GM21717 (cell line): Measurements from ENCODE around the gene DIPK1A.

Experiments used
- ATAC-seq: cut with Tn5 transposase; IDR thresholded peaks from one replicate; pipeline ENCODE4 v1.9.1; 2021; ENCODE audit warnings: mild to moderate bottlenecking, moderate library complexity; ENCODE audit not compliant: unreplicated experiment

The DIPK1A gene

GRCh38 chr1:92953491-92953890 lies 7.8 kb downstream of the DIPK1A start:
- peak; percentile 67 for ATAC-seq

DNA sequence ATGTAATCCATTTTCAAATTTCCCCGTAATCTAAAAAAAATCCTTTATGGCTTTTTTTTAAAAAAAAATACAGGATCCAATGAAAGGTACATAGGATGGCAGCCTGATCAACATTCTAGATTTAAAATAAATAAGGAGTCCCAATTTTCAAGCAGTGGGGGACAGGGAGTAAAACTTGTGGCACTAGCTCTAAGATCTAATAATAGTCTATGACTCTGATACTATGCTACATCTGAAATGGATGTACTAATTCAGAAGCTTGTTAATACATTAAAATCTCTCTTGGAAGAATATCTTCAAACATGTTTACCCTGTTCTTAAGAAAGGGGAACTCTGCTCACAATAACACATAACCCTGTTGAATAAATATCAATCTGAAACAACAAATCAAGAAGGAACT lies 8.5 kb downstream of the DIPK1A start:
- no peak for ATAC-seq

- peak; percentile 56 for ATAC-seq
Observed at GRCh38 chr1:92951141-92951582, 10.1 kb downstream of the DIPK1A start.

- peak; percentile 32 for ATAC-seq
Observed at GRCh38 chr1:92949937-92950817, 11.1 kb downstream of the DIPK1A start.

- no peak for ATAC-seq
Observed at GRCh38 chr1:92948071-92948470, 13.2 kb downstream of the DIPK1A start.

GRCh38 chr1:92945748-92946270 lies 15.5 kb downstream of the DIPK1A start:
- ATAC-seq = no peak

- no peak for ATAC-seq
Observed at GRCh38 chr1:92944901-92945747, 16.1 kb downstream of the DIPK1A start.

GRCh38 chr1:92943502-92943847 lies 17.8 kb downstream of the DIPK1A start:
- ATAC-seq = no peak

DNA sequence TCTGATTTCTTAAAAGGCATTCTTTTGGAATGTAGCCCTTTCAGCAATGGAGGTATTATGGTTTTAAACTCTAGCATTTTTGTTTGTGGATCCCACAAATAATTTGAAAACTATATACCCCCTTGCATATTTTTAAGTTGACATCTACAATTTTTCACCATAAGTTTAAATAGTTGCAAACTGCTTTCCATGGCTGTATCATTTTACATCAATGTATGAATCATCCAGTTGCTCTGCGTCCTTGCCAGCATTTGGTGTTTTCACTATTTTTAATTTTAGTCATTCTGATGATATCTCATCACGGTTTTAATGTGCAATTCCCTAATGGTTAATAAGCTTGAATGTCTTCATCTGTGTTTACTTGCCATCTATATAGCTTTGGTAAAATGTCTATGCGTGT lies 20.7 kb downstream of the DIPK1A start:
- ATAC-seq = no peak

- ATAC-seq = no peak
Observed at GRCh38 chr1:92937731-92938130, 23.5 kb downstream of the DIPK1A start.

GRCh38 chr1:92936865-92937264 lies 24.4 kb downstream of the DIPK1A start:
- no peak for ATAC-seq

DNA sequence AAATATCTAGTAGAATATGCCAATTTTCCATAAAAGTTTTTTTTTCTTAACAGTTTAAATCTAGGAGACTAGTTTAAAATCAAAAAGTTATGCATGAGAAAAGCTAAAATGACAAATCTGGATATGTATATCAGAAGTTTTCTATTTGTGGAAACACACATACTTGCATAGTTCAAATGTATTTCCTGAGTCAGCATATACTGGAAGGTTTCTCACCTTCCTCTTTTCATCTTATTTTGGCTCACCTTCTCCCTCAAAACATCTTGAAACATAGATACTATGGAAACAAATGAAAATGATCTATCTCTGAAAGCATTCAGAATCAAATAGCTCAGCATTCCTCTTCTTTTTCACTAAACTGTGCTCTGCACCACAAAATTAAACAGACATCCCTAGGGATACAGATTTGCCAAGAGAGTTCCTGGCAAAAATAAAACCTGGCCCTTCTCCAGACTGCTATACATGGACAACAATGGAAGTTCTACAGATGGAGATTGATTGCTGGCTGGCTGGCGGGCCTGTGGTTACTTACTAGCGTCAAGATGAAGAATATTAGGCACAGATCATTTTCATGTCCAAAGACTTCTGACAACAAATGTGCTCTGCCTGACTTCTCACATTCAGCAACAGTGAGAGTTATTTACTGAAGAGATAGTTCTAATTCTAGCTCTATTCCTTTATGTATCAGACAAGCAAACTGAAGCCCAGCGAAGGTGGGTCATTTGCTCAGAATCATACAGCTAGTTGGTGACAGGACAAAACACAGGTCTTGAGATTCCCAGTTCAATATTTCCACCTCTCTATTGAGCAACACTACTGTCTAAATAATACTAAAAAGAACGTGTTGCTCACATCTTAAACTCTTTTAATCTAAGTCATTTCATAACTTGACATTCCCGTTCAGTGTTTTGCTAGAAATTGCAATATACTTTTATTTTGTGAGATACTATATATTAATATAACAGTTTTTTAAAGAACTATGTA lies 26.6 kb downstream of the DIPK1A start:
- no peak for ATAC-seq

DNA sequence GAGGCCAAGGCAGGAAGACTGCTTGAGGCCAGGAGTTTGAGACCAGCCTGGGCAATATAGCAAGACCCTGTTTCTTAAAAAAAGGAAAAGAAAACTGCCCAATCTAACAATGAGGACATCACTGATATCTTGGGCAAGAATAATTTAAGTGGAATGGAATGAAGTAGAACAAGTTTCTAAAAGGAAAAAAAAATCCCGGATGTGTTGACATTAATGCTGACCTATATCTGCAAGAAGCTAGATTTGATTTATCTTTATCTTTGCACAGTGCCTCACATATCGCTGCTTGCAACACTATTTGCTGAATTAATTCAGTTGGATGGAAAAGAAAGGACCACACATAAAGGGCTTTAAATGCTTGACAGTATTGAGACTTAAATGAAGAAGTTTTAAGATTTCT lies 27.8 kb downstream of the DIPK1A start:
- ATAC-seq = no peak

DNA sequence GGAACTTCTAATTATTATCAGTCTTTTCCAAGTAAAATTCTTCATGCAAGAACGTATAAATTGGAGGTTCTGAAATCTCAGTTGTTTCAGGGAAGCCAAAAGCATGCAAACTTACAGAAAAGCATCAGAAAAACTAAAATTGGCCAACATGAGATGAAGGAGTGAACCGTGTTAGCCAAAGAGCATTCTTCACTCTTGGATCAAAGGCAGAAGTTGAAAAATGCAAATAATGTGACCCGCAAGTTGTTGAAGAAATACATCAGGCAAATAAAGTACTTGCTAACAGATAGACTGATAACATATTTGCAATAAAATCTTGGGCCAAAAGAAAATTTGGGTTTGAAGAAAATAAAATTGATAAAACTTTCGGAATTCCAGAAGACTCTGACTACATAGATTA lies 29.6 kb downstream of the DIPK1A start:
- ATAC-seq = no peak

DNA sequence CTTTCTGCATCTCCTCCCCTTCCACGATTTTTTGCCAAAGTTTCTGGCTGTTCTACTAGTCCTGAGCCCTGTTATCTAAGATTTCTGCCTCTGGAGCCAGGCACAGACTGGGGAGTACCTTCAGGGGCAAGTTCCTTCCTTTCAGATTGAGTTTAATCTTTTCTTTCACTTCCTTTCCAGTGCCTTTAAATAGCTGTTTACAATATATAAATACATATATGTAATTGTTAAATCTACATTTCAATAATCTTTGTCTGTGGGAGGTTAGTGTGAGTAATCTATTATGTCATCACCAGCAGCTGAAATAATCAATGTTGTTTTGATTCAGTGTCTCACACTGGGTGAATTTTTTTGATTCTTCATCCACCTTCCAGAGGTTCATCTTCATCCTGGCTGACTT lies 31.8 kb downstream of the DIPK1A start:
- no peak for ATAC-seq

DNA sequence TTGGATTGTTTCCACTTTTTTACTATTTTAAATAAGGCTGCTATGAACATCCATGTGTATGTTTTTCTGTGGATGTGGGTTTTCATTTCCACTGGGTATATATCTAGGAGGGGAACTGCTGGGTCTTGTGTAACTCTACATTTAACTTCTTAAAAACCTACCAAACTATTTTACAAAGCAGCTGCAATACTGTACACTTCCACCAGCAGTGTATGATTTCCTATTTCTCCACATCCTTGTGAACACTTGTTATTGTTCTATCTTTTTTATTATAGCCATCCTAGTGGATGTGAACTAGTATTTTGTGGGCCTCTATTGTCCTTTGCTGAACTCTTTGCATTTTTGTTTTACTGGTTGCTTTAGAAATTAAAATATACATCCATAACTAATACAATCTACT lies 33.4 kb downstream of the DIPK1A start:
- ATAC-seq = no peak

DNA sequence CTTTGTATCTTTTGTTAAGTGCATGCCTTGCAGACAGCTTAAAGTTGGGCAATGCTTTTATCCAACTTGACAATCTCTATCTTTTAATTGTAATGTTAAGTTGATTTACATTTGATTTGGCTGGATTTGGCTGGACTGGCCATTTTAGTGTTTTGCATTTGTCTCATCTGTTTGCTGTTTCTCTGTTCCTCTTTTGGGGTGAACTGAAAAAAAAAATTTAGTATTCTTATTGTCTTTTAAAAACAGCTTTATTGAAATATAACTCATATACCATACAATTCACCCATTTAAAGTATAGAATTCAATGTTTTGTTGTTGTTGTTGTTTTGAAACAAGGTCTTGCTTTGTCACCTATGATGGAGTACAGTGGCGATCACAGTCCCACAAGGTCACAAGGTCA lies 34.4 kb downstream of the DIPK1A start:
- no peak for ATAC-seq

GRCh38 chr1:92924501-92924900 lies 36.8 kb downstream of the DIPK1A start:
- no peak for ATAC-seq

- ATAC-seq = no peak
Observed at GRCh38 chr1:92923664-92924063, 37.6 kb downstream of the DIPK1A start.

DNA sequence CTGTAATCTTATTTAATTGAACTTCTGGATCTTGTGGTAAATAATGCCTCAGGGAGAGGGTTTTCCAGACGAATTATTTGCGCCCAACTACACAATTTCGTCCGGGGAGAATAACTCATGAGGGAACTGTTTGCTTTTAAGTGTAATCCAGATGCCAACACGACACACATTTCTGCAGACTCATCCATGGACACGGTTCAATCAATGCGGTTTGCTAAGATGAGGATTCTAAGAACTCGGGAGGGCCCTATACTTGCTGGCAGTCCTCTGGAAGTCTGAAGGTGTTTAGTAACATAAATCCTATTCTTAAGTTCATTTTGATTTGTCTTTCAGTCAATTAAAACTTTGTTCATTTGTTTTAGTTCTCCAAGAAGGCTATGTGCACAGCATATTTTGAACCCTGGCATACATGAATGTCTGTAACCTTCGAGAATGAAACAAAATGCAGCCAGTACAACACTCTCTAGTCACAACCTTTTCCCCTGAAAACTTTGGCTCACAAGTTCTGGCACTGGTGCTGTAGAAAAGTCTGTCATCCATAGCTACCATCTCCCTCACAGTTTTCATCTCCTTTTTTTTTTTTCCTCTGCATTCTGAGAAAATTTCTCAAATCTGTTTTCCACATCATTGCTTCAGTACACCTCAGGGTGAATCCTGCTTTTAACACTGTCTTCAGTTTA lies 38.8 kb downstream of the DIPK1A start:
- ATAC-seq = no peak
